ENCODE results near the gene ELAVL4. TPM values are rescaled to one million over a fixed set of nuclear protein-coding genes. Genes with fewer than 3 reads are reported as not detected.

The ELAVL4 gene
- total RNA-seq, result under 0.01 TPM in 1 of 2 replicates, not detected in the other

GRCh38 chr1:50108497-50109059, at the start of gene ELAVL4:
ELAVL4 (plus strand) TSS chr1:50108920; CDS start chr1:50109190, 270 bp downstream.

Other genes with a start within 250 kb of the ELAVL4 start
- gene AGBL4, start 85.0 kb upstream of the ELAVL4 start, total RNA-seq, result 0.09 and 0.43 TPM in 2 replicates

Measured in dermis lymphatic vessel endothelial cell (primary cell).